NT2/D1 (cell line): ENCODE measurements around the gene RNFT2.

Experiments used
- YY1 ChIP-seq: IDR thresholded peaks from 2 replicates; pipeline ENCODE4 v1.6.1; 2011; ENCODE audit not compliant: insufficient read length, insufficient read depth
- ZNF274 ChIP-seq: IDR thresholded peaks from 2 replicates; pipeline ENCODE4 v1.6.1; 2011; ENCODE audit warnings: mild to moderate bottlenecking, low read depth, low read length

DNA sequence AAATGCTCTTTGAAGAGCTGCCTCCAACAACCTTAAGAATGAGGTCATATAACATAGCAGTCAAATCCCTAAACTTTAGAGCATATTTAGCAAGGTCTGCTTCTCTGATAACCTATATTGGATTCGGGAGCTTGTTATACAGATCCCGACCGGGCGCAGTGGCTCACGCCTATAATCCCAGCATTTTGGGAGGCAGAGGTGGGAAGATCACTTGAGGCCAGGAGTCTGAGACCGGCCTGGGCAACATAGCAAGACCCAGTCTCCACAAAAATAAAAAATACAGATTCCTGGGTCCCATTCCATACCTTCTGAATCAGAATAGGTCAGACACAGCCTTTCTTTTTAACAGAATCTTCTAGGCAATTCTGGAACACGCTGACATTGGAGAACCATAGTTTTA lies 46.9 kb upstream of the RNFT2 start:
- TF ChIP-seq ZNF274 (no peak), YY1 (no peak)
